ENCODE results near the gene MFN2. TPM values are rescaled to one million over a fixed set of nuclear protein-coding genes. Genes with fewer than 3 reads are reported as not detected.
"Not testable (repeated sequence)": the region's sequence is repeated elsewhere in the genome, so short reads cannot be mapped to it uniquely, and the experiment has no call there.

MFN2 gene
- total RNA-seq, 1 experiment from 2014 or later: 73.9 TPM

- H3K27me3 ChIP-seq (replicated peaks; ENCODE audit: control insufficient read depth, insufficient read depth, low read length): no peaks in the 10 kb centered on the region
- no peaks in the 10 kb centered on the region for H3K4me1 Mint-ChIP-seq (ENCODE audit: low read depth, unreplicated experiment)
- H3K27me3 Mint-ChIP-seq (ENCODE audit: insufficient read depth, unreplicated experiment): no peaks in the 10 kb centered on the region
- no peaks in the 10 kb centered on the region for H3K9me3 ChIP-seq
- ChIA-PET CTCF (interaction anchor here (0.6 to 1.8 kb wide), 4 partner anchors 12 to 64 kb away, joined by 3 to 9 read pairs (median 4); partner anchors contain the start of gene MIIP), POLR2A (interaction anchor here (0.9 to 2.4 kb wide), 2 partner anchors 11 to 12 kb away, joined by 3 to 7 read pairs; partner anchors contain the start of gene MIIP)
- intact Hi-C loops (cut with micrococcal nuclease; ENCODE audit: unreplicated experiment): no loop called here
- no peak overlapping the region for H3K4me3 Mint-ChIP-seq (ENCODE audit: unreplicated experiment)
- no peaks in the 10 kb centered on the region for H3K9me3 Mint-ChIP-seq (ENCODE audit: unreplicated experiment)
- H3K4me1 ChIP-seq: no peaks in the 10 kb centered on the region
- no peak overlapping the region for H3K4me3 ChIP-seq (ENCODE audit: low read depth, low read length)
- peaks cover 15% of the 10 kb centered on the region for H3K36me3 Mint-ChIP-seq (ENCODE audit: insufficient read depth, unreplicated experiment)
- H3K27ac Mint-ChIP-seq (ENCODE audit: unreplicated experiment): no peak overlapping the region
- BruUV-seq (replicated peaks): no TSS peak
- no peaks in the 10 kb centered on the region; the same call in 1 of the 2 replicates for H3K36me3 ChIP-seq (ENCODE audit: control insufficient read depth, insufficient read depth, low read length)
- peak; percentile 37 to 72 for TF ChIP-seq CTCF (IDR thresholded peaks at IDR 0.05; ENCODE audit: insufficient read depth in 1 of 2, low read depth in 1 of 2, low read length in 1 of 2, severe bottlenecking in 1 of 2, unreplicated experiment in 1 of 2)
- peak; percentile 47 to 60 for DNase-seq
Measured at GRCh38 chr1:12031039-12031980, 51.1 kb downstream of the MFN2 start.

DNA sequence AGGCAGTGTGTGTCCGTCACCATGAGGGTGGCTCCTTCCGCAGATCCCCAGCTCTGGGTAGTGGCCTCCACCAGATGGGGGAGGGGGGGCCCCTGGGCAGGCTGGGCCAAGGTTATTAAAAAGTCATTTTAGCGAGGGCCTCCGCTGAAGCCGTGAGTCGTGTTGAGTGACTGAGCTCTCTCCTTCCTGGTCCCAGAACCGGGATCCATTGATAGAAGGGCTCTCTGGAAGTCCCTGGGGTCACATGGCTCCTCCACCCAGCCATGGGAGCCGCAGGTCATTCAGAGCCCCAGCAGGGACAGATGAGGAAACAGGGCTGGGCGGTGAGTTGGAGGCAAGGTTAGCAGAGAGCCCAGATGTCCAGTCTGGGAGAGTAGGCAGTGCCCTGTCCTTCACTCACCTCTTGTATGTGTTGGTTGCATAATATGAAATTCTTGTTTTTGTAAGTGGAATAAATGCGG is 51.9 kb downstream of the MFN2 start:
- H3K36me3 ChIP-seq (ENCODE audit: control insufficient read depth, insufficient read depth, low read length): no peaks in the 10 kb centered on the region
- Mint-ChIP-seq H3K9me3 (ENCODE audit: unreplicated experiment) (no peaks in the 10 kb centered on the region), H3K27ac (ENCODE audit: unreplicated experiment) (no peak overlapping the region), H3K27me3 (ENCODE audit: insufficient read depth, unreplicated experiment) (no peaks in the 10 kb centered on the region), H3K36me3 (ENCODE audit: insufficient read depth, unreplicated experiment) (peaks cover 14% of the 10 kb centered on the region), H3K4me3 (ENCODE audit: unreplicated experiment) (no peak overlapping the region), H3K4me1 (ENCODE audit: low read depth, unreplicated experiment) (no peaks in the 10 kb centered on the region)
- DNase-seq: no peak
- no peak overlapping the region for H3K4me3 ChIP-seq (ENCODE audit: low read depth, low read length)
- H3K9me3 ChIP-seq: no peaks in the 10 kb centered on the region
- no TSS peak for BruUV-seq (replicated peaks)
- ChIA-PET CTCF (interaction anchor here (0.9 to 1.8 kb wide), 2 partner anchors 13 to 65 kb away, joined by 6 to 9 read pairs; partner anchors contain the start of gene MIIP), POLR2A (interaction anchor here (2.4 kb wide), 1 partner anchor 13 kb away, joined by 7 read pairs; the partner anchor contains the start of gene MIIP)
- intact Hi-C loops (cut with micrococcal nuclease; ENCODE audit: unreplicated experiment): no loop called here
- no peaks in the 10 kb centered on the region for H3K27me3 ChIP-seq (replicated peaks; ENCODE audit: control insufficient read depth, insufficient read depth, low read length)
- H3K4me1 ChIP-seq: no peaks in the 10 kb centered on the region
- TF ChIP-seq CTCF (IDR thresholded peaks at IDR 0.05; ENCODE audit: insufficient read depth in 1 of 2, low read depth in 1 of 2, low read length in 1 of 2, severe bottlenecking in 1 of 2, unreplicated experiment in 1 of 2): no peak

- H3K9me3 Mint-ChIP-seq (ENCODE audit: unreplicated experiment); H3K27ac Mint-ChIP-seq (ENCODE audit: unreplicated experiment); DNase-seq; H3K9me3 ChIP-seq; H3K27me3 Mint-ChIP-seq (ENCODE audit: insufficient read depth, unreplicated experiment); intact Hi-C loops (cut with micrococcal nuclease; ENCODE audit: unreplicated experiment); H3K4me3 Mint-ChIP-seq (ENCODE audit: unreplicated experiment); H3K27me3 ChIP-seq (replicated peaks; ENCODE audit: control insufficient read depth, insufficient read depth, low read length); CTCF ChIA-PET; POLR2A ChIA-PET; H3K4me1 Mint-ChIP-seq (ENCODE audit: low read depth, unreplicated experiment); H3K36me3 Mint-ChIP-seq (ENCODE audit: insufficient read depth, unreplicated experiment); H3K4me1 ChIP-seq; BruUV-seq (replicated peaks); H3K4me3 ChIP-seq (ENCODE audit: low read depth, low read length); H3K36me3 ChIP-seq (ENCODE audit: control insufficient read depth, insufficient read depth, low read length): not testable (repeated sequence)
Measured at GRCh38 chr1:12033441-12033840, 53.2 kb downstream of the MFN2 start.

Measured in Caco-2 (cell line).